ENCODE measurements around the gene DCUN1D2.

Gene DCUN1D2

GRCh38 chr13:113406321-113407102 is 84.0 kb downstream of the DCUN1D2 start:
- Histone ChIP-seq H3K4me1 (ENCODE audit: insufficient read depth, low read length) (no peaks in the 10 kb centered on the region), H3K4me3 (ENCODE audit: low read length) (no peak overlapping the region), H3K36me3 (ENCODE audit: insufficient read depth, low read depth, low read length) (no peaks in the 10 kb centered on the region), H3K27ac (ENCODE audit: low read length) (no peak overlapping the region), H3K9me3 (ENCODE audit: insufficient read depth, low read depth, low read length) (no peaks in the 10 kb centered on the region), H3K27me3 (ENCODE audit: insufficient read depth, low read length) (no peaks in the 10 kb centered on the region), H3K9ac (ENCODE audit: low read depth, low read length) (no peak overlapping the region)
